Measurements from ENCODE around the gene CENPP.

Gene CENPP

DNA sequence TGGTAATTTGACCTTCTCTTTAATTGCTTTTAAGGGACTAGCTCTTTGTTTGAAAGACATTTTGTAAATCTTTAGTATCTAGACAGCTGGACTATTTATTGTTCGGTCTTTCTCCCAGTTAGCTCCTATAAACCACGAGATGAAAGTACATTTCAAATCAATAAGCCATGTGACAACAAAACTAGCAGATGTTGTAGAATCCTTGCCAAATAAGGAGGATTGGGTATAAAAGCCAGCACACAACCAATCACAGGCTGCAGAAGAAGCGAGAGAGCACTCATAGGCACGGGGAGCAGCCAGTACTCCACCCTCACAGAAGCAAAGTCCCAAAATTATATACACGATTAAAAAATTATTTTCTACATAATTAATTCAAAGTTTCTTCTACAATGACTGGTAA, 106.6 kb downstream of the CENPP start:
- Histone ChIP-seq H3K27me3 (ENCODE audit: insufficient read depth, low read length) (no peaks in the 10 kb centered on the region), H3K9ac (ENCODE audit: low read length) (no peak overlapping the region), H3K9me2 (ENCODE audit: low read depth, low read length) (no peaks in the 10 kb centered on the region), H3F3A (ENCODE audit: insufficient read depth, low read length) (no peaks in the 10 kb centered on the region), H3K4me3 (ENCODE audit: low read depth, low read length, poor library complexity, severe bottlenecking) (no peak overlapping the region), H3K36me3 (ENCODE audit: insufficient read depth, low read length) (no peaks in the 10 kb centered on the region), H3K79me2 (ENCODE audit: insufficient read depth, low read length) (no peaks in the 10 kb centered on the region), H3K27ac (ENCODE audit: low read depth, low read length, poor library complexity, severe bottlenecking) (no peak overlapping the region), H2AFZ (ENCODE audit: low read length) (no peak overlapping the region), H3K4me1 (ENCODE audit: insufficient read depth, low read length, severe bottlenecking) (no peaks in the 10 kb centered on the region), H3K9me3 (ENCODE audit: low read length) (no peaks in the 10 kb centered on the region), H4K20me1 (ENCODE audit: insufficient read depth, low read length) (no peaks in the 10 kb centered on the region), H3K4me2 (ENCODE audit: low read length) (no peak overlapping the region)
- TF ChIP-seq, protein P1, sequence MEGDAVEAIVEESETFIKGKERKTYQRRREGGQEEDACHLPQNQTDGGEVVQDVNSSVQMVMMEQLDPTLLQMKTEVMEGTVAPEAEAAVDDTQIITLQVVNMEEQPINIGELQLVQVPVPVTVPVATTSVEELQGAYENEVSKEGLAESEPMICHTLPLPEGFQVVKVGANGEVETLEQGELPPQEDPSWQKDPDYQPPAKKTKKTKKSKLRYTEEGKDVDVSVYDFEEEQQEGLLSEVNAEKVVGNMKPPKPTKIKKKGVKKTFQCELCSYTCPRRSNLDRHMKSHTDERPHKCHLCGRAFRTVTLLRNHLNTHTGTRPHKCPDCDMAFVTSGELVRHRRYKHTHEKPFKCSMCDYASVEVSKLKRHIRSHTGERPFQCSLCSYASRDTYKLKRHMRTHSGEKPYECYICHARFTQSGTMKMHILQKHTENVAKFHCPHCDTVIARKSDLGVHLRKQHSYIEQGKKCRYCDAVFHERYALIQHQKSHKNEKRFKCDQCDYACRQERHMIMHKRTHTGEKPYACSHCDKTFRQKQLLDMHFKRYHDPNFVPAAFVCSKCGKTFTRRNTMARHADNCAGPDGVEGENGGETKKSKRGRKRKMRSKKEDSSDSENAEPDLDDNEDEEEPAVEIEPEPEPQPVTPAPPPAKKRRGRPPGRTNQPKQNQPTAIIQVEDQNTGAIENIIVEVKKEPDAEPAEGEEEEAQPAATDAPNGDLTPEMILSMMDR (IDR thresholded peaks at IDR 0.05; ENCODE audit: low read length), result no peak
- no peak for TF ChIP-seq EZH2 (IDR thresholded peaks at IDR 0.05; ENCODE audit: borderline replicate concordance, low read length)

- Histone ChIP-seq H3K9me2 (ENCODE audit: low read depth, low read length) (no peaks in the 10 kb centered on the region), H3K79me2 (ENCODE audit: insufficient read depth, low read length) (no peaks in the 10 kb centered on the region), H3K36me3 (ENCODE audit: insufficient read depth, low read length) (no peaks in the 10 kb centered on the region), H3K4me1 (ENCODE audit: insufficient read depth, low read length, severe bottlenecking) (no peaks in the 10 kb centered on the region), H3K9ac (ENCODE audit: low read length) (no peak overlapping the region), H3K4me2 (ENCODE audit: low read length) (no peak overlapping the region), H3K27ac (ENCODE audit: low read depth, low read length, poor library complexity, severe bottlenecking) (no peak overlapping the region), H4K20me1 (ENCODE audit: insufficient read depth, low read length) (no peaks in the 10 kb centered on the region), H2AFZ (ENCODE audit: low read length) (no peak overlapping the region), H3K4me3 (ENCODE audit: low read depth, low read length, poor library complexity, severe bottlenecking) (no peak overlapping the region), H3F3A (ENCODE audit: insufficient read depth, low read length) (no peaks in the 10 kb centered on the region), H3K27me3 (ENCODE audit: insufficient read depth, low read length) (no peaks in the 10 kb centered on the region), H3K9me3 (ENCODE audit: low read length) (no peaks in the 10 kb centered on the region)
- TF ChIP-seq EZH2 (IDR thresholded peaks at IDR 0.05; ENCODE audit: borderline replicate concordance, low read length), result no peak
- TF ChIP-seq, protein P1 (IDR thresholded peaks at IDR 0.05; ENCODE audit: low read length), result no peak
Observed at GRCh38 chr9:92432972-92433548, 107.3 kb downstream of the CENPP start.

DNA sequence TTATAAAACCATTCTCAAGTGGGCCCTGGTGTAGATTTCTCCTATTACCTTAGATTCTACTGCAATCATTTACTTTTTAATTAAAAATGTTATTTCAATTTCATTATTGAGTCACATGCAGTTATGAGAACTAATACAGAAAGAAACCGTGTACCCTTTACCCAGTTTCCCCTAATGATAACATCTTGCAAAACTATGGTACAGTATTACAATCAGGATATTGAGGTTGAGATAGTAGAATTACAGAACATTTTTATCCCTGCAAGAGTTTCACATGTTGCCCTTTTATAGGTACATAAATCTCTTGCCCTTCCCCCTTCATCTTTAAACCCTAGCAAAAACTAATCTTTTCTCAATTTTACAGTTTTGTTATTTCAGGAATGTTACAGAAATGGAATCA, 109.5 kb downstream of the CENPP start:
- no peaks in the 10 kb centered on the region for H3F3A ChIP-seq (ENCODE audit: insufficient read depth, low read length)
- no peak overlapping the region for H3K4me2 ChIP-seq (ENCODE audit: low read length)
- H3K4me3 ChIP-seq (ENCODE audit: low read depth, low read length, poor library complexity, severe bottlenecking), result no peak overlapping the region
- H3K79me2 ChIP-seq (ENCODE audit: insufficient read depth, low read length), result no peaks in the 10 kb centered on the region
- no peak for TF ChIP-seq EZH2 (IDR thresholded peaks at IDR 0.05; ENCODE audit: borderline replicate concordance, low read length)
- TF ChIP-seq, protein P1 (IDR thresholded peaks at IDR 0.05; ENCODE audit: low read length), result no peak
- no peaks in the 10 kb centered on the region for H3K9me3 ChIP-seq (ENCODE audit: low read length)
- H4K20me1 ChIP-seq (ENCODE audit: insufficient read depth, low read length), result no peaks in the 10 kb centered on the region
- H3K9ac ChIP-seq (ENCODE audit: low read length), result no peak overlapping the region
- no peak overlapping the region for H3K27ac ChIP-seq (ENCODE audit: low read depth, low read length, poor library complexity, severe bottlenecking)
- H2AFZ ChIP-seq (ENCODE audit: low read length), result no peak overlapping the region
- no peaks in the 10 kb centered on the region for H3K4me1 ChIP-seq (ENCODE audit: insufficient read depth, low read length, severe bottlenecking)
- H3K27me3 ChIP-seq (ENCODE audit: insufficient read depth, low read length), result no peaks in the 10 kb centered on the region
- H3K36me3 ChIP-seq (ENCODE audit: insufficient read depth, low read length), result no peaks in the 10 kb centered on the region
- no peaks in the 10 kb centered on the region for H3K9me2 ChIP-seq (ENCODE audit: low read depth, low read length)

All from OCI-LY1 (cell line).